ENCODE results near the gene CENPO. TPM values are rescaled to one million over a fixed set of nuclear protein-coding genes. Genes with fewer than 3 reads are reported as not detected.
"Not testable (repeated sequence)": the region's sequence is repeated elsewhere in the genome, so short reads cannot be mapped to it uniquely, and the experiment has no call there.

CENPO gene
- total and polyA plus RNA-seq, 2 of the 4 experiments (the other 2 are of a cell fraction), result 20.1 to 27.2 TPM

DNA sequence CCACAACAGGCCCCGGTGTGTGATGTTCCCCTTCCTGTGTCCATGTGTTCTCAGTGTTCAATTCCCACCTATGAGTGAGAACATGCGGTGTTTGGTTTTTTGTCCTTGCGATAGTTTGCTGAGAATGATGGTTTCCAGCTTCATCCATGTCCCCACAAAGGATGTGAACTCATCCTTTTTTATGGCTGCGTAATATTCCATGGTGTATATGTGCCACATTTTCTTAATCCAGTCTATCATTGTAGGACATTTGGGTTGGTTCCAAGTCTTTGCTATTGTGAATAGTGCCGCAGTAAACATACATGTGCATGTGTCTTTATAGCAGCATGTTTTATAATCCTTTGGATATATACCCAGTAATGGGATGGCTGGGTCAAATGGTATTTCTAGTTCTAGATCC is 7.3 kb downstream of the CENPO start:
- WGBS, 2 experiments (ENCODE audit: extremely low coverage in 2 of 2, insufficient read length in 1 of 2), result no CpG with 5 or more reads among the region's 5 CpGs

More for the DNA sequence above, 7.3 kb downstream of the CENPO start:
- H3K9ac ChIP-seq (ENCODE audit: low read depth, low read length); H2BK5ac ChIP-seq (ENCODE audit: low read depth, low read length, poor library complexity, severe bottlenecking); H2AK9ac ChIP-seq (replicated peaks; ENCODE audit: low read depth, low read length, poor library complexity); DNase-seq; H3K27ac ChIP-seq (ENCODE audit: insufficient read depth, low read length); H2BK120ac ChIP-seq (ENCODE audit: low read depth, low read length); H3K23ac ChIP-seq (ENCODE audit: low read depth, low read length); H2BK15ac ChIP-seq (ENCODE audit: low read depth, low read length); H2AK5ac ChIP-seq (ENCODE audit: low read depth, low read length); POLR2A ChIA-PET (ENCODE audit: unreplicated experiment); H4K20me1 ChIP-seq (ENCODE audit: insufficient read depth, low read length); H3K4me1 ChIP-seq (ENCODE audit: control insufficient read depth, insufficient read depth, low read length); H3K18ac ChIP-seq (ENCODE audit: low read depth, low read length); H2BK20ac ChIP-seq (ENCODE audit: low read depth, low read length); H3K9me1 ChIP-seq (ENCODE audit: insufficient read depth, low read length); BruUV-seq (replicated peaks); dilution Hi-C loops (cut with HindIII; ENCODE audit: low sequenced_read_pairs, unreplicated experiment); H3K4me3 ChIP-seq (ENCODE audit: insufficient read depth, low read depth, low read length); CTCF ChIA-PET; H3K27me3 ChIP-seq (ENCODE audit: control insufficient read depth, insufficient read depth, low read length); H3K4ac ChIP-seq (ENCODE audit: low read depth, low read length); in situ Hi-C loops (cut with MboI; ENCODE audit: low sequenced_read_pairs); H3K9me3 ChIP-seq (ENCODE audit: control insufficient read depth, insufficient read depth, low read length); intact Hi-C loops (cut with micrococcal nuclease); H4K91ac ChIP-seq (ENCODE audit: insufficient read depth, low read depth, low read length); H4K8ac ChIP-seq (ENCODE audit: low read depth in 2 of 2, low read length in 2 of 2); H3K4me2 ChIP-seq (ENCODE audit: low read depth, low read length); ATAC-seq (ENCODE audit: low read depth); H3K14ac ChIP-seq (replicated peaks; ENCODE audit: low read depth, low read length); H3K56ac ChIP-seq (ENCODE audit: extremely low read depth, insufficient read depth, low read length); H2AFZ ChIP-seq (replicated peaks; ENCODE audit: low read length, poor library complexity); H3K36me3 ChIP-seq (ENCODE audit: control insufficient read depth, insufficient read depth, low read length); H4K5ac ChIP-seq (ENCODE audit: low read depth, low read length): not testable (repeated sequence)
- peaks cover 25 to 27% of the 10 kb centered on the region in 2 experiments for H3K79me1 ChIP-seq (ENCODE audit: low read depth in 1 of 2, low read length in 2 of 2)
